Hematopoietic multipotent progenitor cell treated with erythropoietin and hydrocortisone succinate and interleukin-3 and kit ligand, for 15 days (in vitro differentiated cells): ENCODE data around the gene CTXND1.

ENCODE experiments used
- DNase-seq: peaks from one replicate; pipeline ENCODE4 v3.0.0-alpha.2; 2015; ENCODE audit warnings: low spot score

CTXND1 gene

GRCh38 chr15:80159301-80159700 lies 92.7 kb downstream of the CTXND1 start:
- DNase-seq, result no peak

GRCh38 chr15:80157215-80157614 lies 94.8 kb downstream of the CTXND1 start:
- no peak for DNase-seq

DNA sequence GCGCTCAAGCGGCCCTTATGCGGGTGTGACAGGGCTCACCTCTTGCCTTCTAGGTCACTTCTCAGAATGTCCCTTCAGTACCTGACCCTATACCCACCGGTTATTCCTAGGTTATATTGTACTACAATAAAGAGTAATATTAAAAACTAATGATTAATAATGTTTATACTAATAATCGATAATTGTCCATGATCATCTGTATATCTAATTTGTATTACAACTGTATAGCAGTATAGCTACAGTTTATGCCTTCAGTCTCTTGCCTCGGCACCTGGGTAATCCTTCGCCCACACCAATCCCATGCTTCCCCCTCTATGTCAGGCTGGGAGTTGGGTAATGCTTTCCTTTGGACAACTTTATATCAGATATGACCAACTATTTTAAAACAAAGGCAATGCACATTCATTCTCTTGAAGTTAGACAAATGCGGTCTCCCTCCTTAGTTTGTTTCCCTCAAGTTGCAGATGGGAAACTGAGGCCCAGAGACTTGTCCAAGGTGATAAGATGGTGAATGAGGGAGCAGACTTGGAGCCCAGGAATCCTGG lies 95.8 kb downstream of the CTXND1 start:
- no peak for DNase-seq

- peak; percentile 78 for DNase-seq
These were observed 96.4 kb downstream of the CTXND1 start for GRCh38 chr15:80155378-80156175.

- DNase-seq, result peak; percentile 76
These were observed 97.0 kb downstream of the CTXND1 start for GRCh38 chr15:80155001-80155377.

- DNase-seq, result no peak
These were observed 97.7 kb downstream of the CTXND1 start for GRCh38 chr15:80154336-80154735.

GRCh38 chr15:80153900-80154299 lies 98.1 kb downstream of the CTXND1 start:
- DNase-seq, result no peak

- peak; percentile 20 for DNase-seq
These were observed 98.8 kb downstream of the CTXND1 start, which contains the start of gene FAH for GRCh38 chr15:80152896-80153876. Gene FAH, plus strand, starts transcription at chr15:80152999. Its CDS starts 56 bp downstream, at chr15:80153055.

DNA sequence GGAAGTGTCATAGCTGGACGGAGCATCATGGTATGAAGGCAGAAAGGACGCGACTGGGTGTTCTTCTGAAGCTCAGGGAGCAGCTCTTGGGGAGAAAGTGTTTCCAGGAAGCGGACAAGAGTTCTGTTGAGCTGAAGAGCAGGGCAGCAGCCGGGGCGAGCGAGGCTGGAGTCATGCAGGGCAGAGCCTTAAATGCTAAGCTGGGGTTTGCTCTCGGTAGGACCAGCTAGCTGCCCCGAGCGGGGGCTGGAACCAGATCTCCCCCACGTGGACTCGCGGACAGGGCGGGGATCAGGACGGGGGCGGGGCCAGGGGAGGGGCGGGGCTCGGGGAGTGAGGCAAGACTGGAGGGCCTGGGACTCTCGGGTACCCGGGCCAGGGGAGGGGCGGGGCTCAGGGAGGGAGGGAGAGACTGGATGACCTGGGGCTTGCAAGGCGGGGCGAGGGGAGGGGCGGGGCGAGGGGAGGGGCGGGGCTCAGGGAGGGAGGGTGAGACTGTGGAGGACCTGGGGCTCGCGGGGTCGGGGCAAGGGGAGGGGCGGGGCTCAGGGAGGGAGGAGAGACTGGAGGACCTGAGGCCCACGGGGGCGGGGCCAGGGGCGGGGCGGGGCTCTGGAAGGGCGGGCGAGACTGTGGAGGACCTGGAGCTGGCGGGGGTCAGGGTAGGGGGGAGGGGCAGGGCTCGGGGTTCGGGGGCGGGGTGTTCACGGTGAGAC lies 99.7 kb downstream of the CTXND1 start:
- DNase-seq, result peak; percentile 87

GRCh38 chr15:80151576-80151975 lies 100.4 kb downstream of the CTXND1 start:
- peak; percentile 35 for DNase-seq

DNA sequence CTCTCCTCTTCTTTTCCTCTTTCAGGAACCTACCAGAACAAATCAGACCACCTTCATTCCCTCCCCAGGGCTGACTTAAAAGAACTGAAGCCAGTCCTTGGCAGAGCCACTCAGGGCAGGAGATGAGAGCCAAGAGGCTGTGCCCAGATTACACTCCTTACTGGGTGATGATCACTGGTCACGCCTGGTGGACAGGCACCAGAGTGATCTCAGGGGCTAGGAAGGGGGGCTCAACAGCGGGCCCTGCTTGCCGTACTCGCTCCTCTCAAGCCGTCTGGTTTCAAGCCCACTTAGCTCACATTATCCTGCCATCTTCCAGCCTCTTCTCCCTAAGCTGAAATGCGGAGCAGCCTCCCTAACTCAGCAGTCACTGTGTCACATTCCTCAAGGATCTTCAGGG lies 100.9 kb downstream of the CTXND1 start:
- DNase-seq, result peak; percentile 31
